ENCODE data around the gene A3GALT2.
"Not testable (repeated sequence)": the region's sequence is repeated elsewhere in the genome, so short reads cannot be mapped to it uniquely, and the experiment has no call there.

The A3GALT2 gene

DNA sequence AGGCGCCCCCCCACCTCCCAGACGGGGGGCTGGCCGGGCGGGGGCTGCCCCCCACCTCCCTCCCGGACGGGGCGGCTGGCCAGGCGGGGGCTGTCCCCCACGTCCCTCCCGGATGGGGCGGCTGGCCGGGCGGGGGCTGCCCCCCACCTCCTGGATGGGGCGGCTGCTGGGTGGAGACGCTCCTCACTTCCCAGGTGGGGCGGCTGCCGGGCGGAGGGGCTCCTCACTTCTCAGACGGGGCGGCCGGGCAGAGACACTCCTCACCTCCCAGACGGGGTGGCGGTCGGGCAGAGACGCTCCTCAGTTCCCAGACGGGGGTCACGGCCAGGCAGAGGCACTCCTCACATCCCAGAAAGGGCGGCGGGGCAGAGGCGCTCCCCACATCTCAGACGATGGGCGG is 11.5 kb downstream of the A3GALT2 start:
- DNase-seq, result not testable (repeated sequence)

DNA sequence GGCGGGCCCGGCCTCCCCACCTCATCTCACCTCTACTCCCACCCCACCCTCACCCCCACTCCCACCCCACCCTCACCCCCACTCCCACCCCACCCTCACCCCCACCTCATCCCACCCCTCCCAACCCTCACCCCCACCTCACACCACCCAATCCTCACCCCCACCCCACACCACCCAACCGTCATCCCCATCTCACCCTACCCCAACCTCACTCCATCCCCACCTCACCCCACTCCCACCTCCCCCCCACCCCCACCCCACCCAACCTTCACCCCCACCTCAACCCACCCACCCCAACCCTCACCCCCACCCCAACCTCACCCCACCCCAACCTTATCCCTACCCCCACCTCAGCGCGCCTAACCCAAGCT is 13.4 kb downstream of the A3GALT2 start:
- DNase-seq, result no peak

DNA sequence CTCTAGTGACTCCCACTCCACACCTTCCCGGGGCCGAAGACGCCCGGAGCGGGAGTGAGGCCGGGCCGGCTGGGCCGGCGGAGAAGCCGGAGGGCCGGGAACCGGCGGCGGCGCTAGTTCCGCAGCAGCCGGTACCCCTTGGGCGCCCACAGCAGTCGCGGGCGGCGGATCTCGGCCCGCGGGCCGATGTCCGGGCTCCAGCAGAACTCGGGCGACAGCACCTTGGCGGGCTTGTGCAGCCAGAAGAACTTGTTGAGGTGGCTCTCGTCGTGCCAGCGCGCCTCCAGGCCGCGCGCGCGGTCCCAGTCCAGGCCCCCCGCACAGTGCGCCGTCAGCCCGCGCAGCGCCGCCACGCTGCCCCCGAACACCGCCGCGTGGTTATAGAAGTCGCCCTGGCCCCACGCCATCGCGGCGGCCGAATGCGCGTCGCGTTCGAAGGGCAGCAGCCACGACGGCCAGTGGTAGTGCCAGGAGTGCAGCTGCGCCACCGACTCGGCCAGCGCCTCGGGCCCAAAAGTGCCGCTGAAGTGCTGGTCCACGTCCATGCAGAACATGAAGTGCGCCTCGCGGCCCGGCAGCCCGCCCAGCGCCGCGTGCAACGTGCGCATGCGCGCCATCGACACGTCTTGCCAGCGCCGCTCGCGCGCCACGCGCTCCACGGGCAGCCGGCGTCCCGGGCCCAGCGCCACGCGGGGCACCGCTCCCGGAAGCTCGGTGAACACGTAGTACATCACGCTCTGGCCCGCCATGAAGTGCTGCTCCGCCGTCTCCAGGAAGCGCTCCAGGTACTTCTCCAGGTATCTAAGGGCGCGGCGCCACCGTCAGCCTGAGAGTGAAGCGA is 14.0 kb downstream of the A3GALT2 start:
- no peak for DNase-seq

DNA sequence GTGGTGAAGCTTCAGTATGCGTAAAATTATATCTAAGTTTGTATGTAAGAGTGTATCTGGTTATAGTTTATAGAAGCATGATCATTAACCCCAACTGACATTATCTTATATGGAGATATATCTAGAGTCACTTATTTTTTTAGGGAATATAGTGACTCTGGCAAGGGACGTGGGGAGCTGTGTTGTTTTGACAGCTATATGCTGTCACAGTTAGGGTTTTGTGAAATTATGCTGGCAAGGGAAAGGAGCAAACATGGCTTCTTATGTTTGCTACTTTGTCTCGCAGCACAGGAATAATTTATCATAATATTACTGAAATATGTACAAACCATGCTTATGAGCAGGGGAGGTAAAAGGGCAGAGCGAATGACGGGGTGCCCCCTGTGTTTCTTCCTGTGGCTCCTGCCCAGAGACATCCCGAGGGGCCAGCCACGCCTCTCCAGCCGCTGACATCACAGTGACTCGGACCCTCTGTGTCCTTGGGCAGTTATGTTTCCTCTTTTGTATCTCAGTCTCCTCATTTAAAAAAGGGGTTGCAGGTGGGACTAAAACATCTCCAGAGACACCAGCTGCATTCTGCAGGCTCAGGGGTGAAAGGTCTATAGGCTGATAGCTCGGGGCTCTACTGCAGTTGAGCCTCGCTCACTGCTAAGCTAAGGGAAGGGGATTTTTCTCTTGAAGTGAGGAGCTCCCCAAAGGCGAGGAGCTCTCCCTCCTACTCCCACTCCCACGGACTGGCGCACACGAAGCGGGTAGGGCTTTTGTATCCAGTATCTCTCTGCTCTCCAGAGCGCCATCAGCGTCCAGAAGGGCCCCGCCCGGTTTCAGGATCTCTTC is 14.9 kb downstream of the A3GALT2 start:
- no peak for DNase-seq

DNA sequence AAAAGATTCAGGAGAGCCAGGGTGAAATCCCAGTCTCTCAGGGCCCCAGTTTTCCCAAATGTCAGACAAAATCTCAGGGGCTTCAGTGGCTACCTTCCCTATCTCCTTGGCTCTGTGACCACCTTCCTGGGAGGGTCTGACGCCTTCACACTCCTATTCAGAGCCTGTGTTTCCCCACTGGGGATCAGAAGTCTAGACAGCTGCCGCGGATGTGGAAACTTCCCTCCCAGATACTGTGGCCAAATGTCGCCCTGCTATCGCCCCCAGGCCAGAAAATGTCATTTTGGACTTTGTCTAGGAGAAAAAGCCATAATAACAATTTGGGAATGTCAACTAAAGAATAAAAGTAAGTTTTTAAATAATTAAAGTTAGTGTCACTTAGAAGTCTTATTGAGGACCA is 15.9 kb downstream of the A3GALT2 start:
- DNase-seq, result no peak

DNA sequence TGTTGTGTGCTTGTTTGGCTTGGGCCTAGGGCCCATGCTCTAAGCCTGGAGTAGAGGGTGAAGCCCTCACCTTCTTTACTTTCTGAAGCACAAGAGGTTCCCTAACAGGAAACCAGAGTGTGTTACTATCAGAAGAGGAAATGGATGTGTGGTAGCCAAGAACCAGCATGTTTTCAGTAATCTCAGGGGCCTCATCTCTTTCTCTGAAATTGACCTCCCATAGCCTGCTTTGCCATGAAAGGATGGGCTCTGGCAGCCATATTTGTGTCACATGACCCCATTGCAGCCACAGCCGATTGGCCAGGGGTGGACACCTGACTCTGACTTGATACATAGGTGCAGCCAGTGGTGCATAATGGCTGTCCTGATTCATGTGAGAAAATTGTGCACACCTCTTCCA is 18.6 kb downstream of the A3GALT2 start:
- peak; percentile 29 for DNase-seq

DNA sequence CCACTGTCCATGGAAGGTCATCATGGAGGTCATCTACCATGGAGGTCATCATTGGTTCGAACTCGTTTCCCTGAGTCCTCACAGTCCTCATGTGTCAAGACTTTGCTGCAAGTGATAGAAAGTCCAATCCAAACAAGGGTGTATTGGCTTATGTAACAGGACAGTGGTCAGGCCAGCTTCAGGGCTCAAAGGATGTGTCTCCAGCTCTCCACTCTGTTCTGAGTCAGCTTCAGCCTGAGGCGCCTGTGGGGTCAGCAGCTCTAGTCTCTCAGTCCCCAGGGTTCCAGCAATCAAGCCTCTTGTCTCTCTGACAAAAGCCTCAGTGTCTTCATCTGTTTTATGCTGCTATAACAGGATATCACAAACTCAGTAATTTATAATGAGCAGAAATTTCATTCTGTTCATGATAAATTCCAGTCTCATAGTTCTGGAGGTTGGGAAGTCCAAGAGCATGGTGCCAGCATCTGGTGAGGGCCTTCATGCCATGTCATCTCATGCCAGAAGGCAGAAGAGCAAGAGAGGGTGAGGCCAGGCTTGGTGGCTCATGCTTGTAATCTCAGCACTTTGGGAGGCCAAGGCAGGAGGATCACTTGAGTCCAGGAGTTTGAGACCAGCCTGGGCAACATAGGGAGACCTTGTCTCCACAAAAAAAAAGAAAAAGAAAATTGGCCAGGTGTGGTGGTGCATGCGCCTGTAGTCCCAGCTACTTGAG is 19.5 kb downstream of the A3GALT2 start:
- DNase-seq, result no peak

DNA sequence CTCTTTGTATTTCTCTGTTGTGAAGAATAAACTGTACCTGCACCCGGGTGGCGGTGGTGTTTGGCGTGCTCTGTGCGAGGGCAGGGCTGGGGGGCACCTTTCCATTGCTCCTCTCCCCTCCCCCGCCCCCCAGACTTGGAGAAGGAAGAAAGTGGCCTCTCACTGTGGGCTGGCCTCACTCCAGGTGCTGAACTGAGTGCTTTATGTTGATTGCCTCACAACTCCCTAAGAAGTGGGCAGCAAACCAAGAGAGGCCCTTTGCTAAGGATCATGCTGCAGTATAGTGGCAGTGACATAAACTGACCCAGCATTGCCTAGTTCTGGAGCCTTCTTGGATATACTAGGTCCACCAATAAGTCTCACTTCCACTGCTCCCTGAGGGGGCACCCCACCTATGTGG is 20.2 kb downstream of the A3GALT2 start:
- DNase-seq, result no peak

DNA sequence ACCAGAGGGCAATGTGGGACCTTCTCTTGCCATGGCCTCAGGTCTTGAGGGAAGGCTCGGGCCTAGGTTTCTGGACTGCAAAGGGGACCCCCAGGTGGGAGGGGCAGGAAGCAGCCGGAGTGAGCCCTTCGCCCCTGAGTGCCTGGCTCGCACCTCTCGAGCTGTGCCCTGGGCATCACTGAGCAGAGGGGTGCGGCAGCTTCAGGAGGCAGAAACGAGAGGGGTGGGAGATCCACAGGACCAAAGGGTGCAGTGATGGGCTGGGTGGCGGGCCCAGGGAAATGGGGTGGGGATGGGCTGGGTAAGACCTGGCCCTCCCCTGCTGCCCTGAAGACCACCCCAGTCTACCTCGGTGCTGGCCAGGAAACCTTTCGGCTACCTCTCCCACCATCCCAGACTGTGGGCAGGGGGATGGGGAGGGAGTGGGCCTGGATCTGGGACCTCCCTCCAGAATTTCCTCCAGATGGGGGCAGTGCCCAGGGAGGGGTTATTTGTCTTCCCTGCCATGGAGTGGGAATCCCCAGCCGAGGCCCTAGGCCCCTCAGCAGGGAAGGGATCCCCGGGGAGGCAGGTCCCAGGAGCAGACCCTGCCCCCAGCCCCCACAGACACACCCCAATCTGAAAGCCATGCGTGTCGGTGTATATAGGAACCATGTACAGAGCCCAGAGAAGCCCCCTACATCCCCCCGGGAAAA is 21.3 kb downstream of the A3GALT2 start:
- DNase-seq, result no peak

DNA sequence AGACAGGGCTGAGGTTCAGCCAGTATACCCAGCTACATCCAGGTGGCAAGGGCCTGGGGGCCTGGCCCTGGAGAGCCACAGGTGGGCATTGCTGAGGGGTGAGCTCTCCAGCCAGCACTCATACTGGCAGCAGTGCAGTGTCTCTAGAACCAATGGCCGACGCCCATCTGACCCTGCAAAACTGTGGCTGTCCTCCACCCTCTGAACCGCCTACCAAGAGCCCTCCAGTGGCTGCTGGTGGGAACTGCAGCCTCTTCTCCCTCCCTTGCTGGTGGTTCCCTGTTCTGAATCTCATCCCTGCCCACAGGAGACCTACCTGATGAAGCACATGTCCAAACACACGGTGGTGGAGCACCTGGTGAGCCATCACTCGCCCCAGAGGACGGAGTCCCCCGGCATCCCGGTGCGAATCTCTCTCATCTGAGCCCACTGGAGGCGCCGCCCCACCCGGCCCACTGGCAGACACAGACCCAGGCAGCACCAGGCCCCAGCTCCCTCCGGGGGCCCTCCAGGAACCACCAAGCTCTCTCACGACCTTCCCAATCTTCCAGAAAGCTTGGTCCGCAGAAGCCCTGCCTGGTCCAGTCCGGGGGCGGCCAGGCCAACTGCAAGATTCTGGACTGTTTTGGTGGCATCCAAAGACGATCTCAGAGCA is 22.1 kb downstream of the A3GALT2 start:
- DNase-seq, result peak; percentile 14

DNA sequence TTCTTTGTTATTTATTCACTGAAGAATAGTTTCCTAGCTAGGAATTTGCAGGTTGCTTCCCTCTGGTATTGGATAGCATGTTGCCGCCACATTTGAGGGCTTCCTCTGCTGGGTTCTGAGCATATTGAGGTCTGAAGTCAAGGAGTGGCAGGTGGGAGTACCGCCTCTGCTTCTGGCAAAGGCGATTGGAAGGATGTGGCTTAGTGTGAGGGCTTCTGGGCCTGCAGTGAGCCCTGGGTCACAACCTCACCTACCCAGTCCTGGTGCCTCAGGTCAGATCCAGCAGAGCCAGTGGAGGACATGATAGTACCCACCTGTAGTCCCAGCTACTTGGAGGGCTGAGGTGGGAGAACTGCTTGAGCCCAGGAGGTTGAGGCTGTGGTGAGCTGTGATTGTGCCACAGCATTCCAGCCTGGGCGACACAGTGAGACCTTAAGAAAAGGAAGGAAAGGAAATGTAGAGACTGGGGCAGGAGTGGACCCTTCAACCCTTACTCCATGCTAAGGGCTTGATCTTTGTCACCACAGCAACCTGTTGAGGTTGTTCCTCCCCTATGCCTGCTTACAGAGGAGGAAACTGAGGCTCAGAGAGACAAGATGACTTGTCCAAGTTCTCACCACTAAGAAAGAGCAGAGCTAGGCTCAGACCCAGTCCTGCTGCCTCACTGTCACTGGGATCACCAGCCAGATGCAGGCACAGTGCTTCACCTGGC is 22.8 kb downstream of the A3GALT2 start:
- no peak for DNase-seq

DNA sequence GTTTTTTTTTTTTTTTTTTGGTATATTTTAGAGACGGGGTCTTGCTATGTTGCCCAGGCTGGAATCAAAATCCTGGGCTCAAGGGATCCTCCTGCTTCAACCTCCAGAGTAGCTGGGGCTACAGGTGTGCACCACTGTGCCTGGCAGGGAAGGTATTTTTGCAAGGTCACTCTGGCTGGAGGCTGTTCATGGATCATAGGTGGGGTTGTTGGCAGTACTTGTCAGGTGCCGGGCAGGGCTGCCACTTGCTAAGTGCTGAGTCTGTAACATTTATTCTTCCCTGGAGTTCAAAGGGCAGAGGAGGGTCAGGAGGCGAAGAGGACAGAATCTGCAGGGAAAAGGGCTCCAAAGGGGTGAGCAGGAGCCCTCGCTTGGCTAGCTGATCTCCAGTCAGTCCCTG is 24.1 kb downstream of the A3GALT2 start:
- no peak for DNase-seq

DNA sequence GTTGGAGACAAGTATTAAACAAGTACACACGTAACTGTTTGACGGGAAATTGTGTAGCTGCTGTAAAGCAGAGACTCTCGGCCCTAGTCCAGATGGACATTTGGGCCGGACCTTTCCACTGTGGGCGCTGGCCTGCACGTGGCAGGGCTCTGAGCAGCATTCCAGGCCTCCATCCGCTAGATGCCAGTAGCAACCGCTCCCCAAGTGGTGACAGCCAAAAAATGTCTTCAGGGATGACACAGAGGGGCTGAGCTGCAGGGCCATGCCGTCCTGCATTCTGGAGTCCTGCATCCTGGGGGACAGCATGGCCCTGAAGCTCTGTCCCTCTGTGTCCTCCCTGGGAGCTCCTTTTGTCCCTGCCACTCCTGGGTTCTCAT is 24.8 kb downstream of the A3GALT2 start:
- no peak for DNase-seq

DNA sequence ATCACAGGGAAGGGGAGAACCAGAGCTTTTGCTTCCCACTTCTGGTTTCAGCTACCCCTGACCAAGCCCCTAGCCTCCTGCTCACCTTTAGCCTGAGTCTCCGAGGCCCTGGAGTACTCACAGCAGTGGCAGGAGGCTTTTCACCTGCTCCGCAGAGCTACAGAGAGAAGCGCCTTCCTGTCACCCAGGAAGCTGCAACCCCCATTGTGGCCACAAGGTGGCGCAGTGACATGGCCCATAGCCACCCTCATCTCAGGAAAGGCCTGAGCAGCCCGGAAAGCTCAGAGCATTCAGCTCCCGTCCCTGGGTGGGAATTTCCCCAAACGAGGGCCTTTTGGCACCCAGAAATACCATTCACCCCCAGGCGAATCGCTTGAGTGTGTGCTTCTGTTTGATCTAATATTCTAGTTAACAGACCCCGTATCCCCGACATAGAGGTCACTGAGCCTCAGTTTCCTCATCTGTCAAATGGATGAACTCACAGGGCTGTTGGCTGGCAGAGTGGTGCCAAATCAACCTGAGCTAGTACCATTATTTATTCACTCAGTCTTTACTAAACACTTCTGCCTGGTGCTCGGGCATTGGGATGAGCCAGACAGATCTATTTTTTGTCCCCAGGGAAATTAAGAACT is 25.3 kb downstream of the A3GALT2 start:
- DNase-seq, result peak; percentile 69

DNA sequence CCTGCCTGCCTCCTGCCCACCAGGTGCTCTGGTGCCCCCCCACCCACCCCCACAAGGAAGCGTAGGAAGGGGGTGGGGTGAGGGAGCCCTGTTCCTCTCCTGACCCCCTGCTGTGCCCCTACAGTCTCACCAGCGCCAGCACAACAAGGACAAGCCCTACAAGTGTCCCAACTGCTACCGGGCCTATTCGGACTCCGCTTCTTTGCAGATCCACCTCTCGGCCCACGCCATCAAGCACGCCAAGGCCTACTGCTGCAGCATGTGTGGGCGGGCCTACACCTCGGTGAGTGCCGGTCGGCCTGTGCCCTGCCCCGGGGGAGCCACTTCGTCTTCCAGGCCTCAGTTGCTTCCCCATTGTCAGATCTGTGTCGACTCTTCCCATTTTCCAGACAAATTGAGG is 25.9 kb downstream of the A3GALT2 start:
- DNase-seq, result no peak

DNA sequence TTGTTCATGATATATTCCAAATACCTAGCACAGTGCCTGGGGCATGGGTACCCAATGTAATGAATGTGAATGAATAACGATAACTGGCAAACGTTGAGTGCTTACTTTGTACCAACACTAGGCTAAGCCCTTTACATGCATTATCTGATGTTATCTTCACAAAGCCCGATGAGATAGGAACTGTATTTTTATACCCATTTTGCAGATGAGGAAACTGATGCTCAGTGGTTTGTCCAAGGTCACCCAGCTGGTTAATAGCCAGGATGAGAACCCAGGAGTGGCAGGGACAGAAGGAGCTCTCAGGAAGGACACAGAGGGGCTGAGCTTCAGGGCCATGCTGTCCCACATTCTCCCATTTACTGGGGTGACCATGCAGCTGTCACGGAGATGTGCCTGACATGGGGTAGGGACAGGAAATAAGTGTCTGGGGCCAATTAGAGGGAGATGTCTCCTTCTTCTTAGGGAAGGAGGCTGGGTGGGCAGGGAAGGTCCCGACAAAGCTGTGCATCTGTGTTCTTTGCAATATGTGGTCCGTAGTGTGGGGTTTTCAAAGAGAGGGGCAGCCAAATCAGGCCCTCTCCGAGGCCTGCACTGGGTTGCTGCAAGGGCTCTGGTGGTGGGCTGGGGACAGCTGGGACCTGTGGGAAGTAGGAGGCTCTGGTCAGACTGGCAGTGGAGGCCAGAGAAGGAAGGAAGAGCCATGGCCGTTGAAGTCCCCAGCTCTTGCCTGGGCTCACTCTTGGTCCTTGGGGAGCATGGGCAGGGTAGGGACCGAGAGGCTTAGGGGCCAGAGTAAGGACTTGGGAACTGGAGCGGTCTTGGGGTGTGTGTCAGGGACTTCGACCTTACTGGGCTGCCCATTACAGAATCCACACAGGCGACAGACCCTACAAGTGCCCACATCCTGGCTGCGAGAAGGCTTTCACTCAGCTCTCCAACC is 26.6 kb downstream of the A3GALT2 start:
- DNase-seq, result no peak

DNA sequence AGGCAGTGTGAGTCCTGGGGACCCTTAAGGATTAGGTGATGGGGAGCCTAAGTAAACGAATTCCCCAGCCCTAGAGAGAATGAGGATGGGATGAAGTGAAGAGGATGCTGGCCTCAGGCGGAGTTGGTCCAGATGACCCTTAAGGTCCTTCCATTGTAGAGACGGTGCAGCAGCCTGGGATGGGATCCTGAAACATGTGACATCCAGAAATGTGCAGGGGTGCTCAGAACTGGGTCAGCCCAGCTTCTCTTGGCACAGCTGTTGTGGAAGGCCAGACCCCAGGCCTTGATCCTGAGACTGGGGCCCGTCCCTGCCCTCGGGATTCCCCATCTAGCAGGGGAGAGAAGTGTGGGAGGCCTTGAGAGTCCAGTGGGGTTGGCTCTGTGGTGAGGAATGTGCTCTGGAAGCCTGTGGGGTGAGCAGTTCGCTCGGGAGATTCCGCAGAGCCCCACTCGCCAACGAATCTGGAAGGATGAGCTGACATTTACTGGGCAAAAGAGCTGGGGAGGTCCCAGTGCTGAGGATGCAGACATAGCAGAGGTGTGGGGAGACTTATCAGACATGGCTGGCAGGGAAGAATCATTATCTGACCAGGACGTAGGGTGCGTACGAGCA is 28.1 kb downstream of the A3GALT2 start:
- no peak for DNase-seq

DNA sequence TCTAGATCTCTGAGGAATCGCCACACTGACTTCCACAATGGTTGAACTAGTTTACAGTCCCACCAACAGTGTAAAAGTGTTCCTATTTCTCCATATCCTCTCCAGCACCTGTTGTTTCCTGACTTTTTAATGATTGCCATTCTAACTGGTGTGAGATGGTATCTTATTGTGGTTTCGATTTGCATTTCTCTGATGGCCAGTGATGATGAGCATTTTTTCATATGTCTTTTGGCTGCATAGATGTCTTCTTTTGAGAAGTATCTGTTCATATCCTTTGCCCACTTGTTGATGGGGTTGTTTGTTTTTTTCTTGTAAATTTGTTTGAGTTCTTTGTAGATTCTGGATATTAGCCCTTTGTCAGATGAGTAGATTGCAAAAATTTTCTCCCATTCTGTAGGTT is 30.3 kb downstream of the A3GALT2 start:
- not testable (repeated sequence) for DNase-seq

DNA sequence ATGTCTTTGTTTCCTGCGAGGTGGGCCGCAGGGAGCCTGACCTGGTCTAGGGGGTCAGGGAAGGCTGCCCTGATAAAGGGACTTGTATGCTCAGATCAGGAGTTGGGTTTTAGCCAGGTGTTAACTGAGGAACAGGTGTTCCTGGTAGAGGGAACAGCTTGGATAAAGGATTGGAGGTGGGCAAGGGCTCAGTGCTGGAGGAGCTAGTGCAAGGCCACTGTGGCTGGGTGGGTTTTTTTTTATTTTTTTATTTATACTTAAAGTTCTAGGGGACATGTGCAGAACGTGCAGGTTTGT is 31.1 kb downstream of the A3GALT2 start:
- no peak for DNase-seq
